ENCODE results near the gene TEC. TPM values are rescaled to one million over a fixed set of nuclear protein-coding genes. Genes with fewer than 3 reads are reported as not detected.

TEC gene
- total and polyA plus RNA-seq, 9 donors, result 0.43 to 4.0 (median 1.4) TPM

GRCh38 chr4:48133669-48134068 lies 136.0 kb downstream of the TEC start:
- Histone ChIP-seq H3K27me3 (no peaks in the 10 kb centered on the region), H3K4me1 (ENCODE audit: insufficient read depth) (no peaks in the 10 kb centered on the region), H3K9me3 (no peaks in the 10 kb centered on the region), H3K27ac (no peak overlapping the region), H3K4me3 (no peak overlapping the region), H3K36me3 (no peaks in the 10 kb centered on the region)
- intact Hi-C loops (cut with DNase I), result no loop called here
- no peak for TF ChIP-seq CTCF (IDR thresholded peaks at IDR 0.05)
- TF ChIP-seq POLR2A (IDR thresholded peaks at IDR 0.05), result no peak
- no peak for TF ChIP-seq EP300 (IDR thresholded peaks at IDR 0.05)
- DNase-seq, result no peak

GRCh38 chr4:48131736-48132135 lies 137.9 kb downstream of the TEC start:
- Histone ChIP-seq H3K9me3 (no peaks in the 10 kb centered on the region), H3K27ac (no peak overlapping the region), H3K27me3 (no peaks in the 10 kb centered on the region), H3K36me3 (no peaks in the 10 kb centered on the region), H3K4me1 (ENCODE audit: insufficient read depth) (no peaks in the 10 kb centered on the region), H3K4me3 (no peak overlapping the region)
- TF ChIP-seq CTCF (IDR thresholded peaks at IDR 0.05) (no peak), EP300 (IDR thresholded peaks at IDR 0.05) (no peak)
- intact Hi-C loops (cut with DNase I), result no loop called here
- DNase-seq, result no peak
- 67 to 81% (median 79%) methylated on average over 4 of the region's 4 CpGs for WGBS, 3 donors

- no peak for DNase-seq
- no peak overlapping the region for H3K27ac ChIP-seq
- no peaks in the 10 kb centered on the region for H3K27me3 ChIP-seq
- no peaks in the 10 kb centered on the region for H3K4me1 ChIP-seq (ENCODE audit: insufficient read depth)
- H3K36me3 ChIP-seq, result no peaks in the 10 kb centered on the region
- no peaks in the 10 kb centered on the region for H3K9me3 ChIP-seq
- WGBS, 3 donors, result 71 to 83% (median 77%) methylated on average over 7 of the region's 7 CpGs
- no peak overlapping the region for H3K4me3 ChIP-seq
- TF ChIP-seq EP300 (IDR thresholded peaks at IDR 0.05) (no peak), POLR2A (IDR thresholded peaks at IDR 0.05) (no peak)
- intact Hi-C loops (cut with DNase I), result no loop called here
These were observed 139.5 kb downstream of the TEC start for GRCh38 chr4:48130100-48130499.

- peak in 3 of 5 donors; percentile 7 to 42 (median 17) for DNase-seq
- WGBS, 3 donors, result 14 to 19% (median 16%) methylated on average over 9 of the region's 9 CpGs
- intact Hi-C loops (cut with DNase I), result no loop called here
These were observed 140.2 kb downstream of the TEC start for GRCh38 chr4:48129307-48130014.

More at GRCh38 chr4:48129307-48130014, 140.2 kb downstream of the TEC start:
- H3K9me3 ChIP-seq, result no peaks in the 10 kb centered on the region
- H3K4me1 ChIP-seq (ENCODE audit: insufficient read depth), result no peaks in the 10 kb centered on the region
- no peak overlapping the region for H3K27ac ChIP-seq
- H3K4me3 ChIP-seq, result no peak overlapping the region
- H3K27me3 ChIP-seq, result no peaks in the 10 kb centered on the region
- TF ChIP-seq CTCF (IDR thresholded peaks at IDR 0.05) (no peak), EP300 (IDR thresholded peaks at IDR 0.05) (no peak), POLR2A (IDR thresholded peaks at IDR 0.05) (no peak)
- H3K36me3 ChIP-seq, result no peaks in the 10 kb centered on the region
